ENCODE measurements around the gene LFNG. TPM values are rescaled to one million over a fixed set of nuclear protein-coding genes. Genes with fewer than 3 reads are reported as not detected.

The LFNG gene
- total RNA-seq, 2 donors from 2014 or later = 16.0 to 47.2 TPM

DNA sequence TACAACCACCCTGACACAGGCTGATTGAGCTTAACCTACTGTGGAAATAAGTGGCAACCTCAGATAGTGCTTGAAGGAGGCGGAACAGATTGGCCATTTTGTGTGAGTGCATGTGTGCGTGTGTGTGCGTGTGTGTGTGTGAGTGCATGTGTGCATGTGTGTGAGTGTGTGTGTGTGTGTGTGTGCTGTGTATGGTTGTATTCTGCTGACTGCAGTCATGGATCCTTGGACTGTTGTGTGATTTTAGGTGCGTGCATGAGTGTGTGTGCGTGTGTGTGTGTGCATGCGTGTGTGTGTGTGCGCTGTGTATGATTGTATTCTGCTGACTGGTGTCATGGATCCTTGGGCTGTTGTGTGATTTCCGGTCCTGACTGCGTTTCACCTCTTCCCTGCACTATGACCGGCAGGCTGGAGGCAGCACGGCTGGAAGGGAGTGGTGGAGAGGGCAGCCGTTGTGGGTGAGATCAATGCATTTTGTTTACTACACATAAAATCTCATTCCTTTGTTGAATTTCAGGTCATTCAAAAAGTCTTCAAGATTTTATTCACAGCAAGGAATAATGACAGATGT lies 45.5 kb downstream of the LFNG start:
- 72 to 87% methylated on average over 3 to 11 of the region's 12 CpGs for WGBS, 2 experiments (ENCODE audit: insufficient coverage in 1 of 2, insufficient read length in 1 of 2)
- no peaks in the 10 kb centered on the region for H3K9me3 ChIP-seq (ENCODE audit: control insufficient read depth, low read length)
- TF ChIP-seq, protein P1, sequence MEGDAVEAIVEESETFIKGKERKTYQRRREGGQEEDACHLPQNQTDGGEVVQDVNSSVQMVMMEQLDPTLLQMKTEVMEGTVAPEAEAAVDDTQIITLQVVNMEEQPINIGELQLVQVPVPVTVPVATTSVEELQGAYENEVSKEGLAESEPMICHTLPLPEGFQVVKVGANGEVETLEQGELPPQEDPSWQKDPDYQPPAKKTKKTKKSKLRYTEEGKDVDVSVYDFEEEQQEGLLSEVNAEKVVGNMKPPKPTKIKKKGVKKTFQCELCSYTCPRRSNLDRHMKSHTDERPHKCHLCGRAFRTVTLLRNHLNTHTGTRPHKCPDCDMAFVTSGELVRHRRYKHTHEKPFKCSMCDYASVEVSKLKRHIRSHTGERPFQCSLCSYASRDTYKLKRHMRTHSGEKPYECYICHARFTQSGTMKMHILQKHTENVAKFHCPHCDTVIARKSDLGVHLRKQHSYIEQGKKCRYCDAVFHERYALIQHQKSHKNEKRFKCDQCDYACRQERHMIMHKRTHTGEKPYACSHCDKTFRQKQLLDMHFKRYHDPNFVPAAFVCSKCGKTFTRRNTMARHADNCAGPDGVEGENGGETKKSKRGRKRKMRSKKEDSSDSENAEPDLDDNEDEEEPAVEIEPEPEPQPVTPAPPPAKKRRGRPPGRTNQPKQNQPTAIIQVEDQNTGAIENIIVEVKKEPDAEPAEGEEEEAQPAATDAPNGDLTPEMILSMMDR (conservative IDR thresholded peaks at IDR 0.05) = no peak
- H3K27ac Mint-ChIP-seq = no peak overlapping the region
- no peaks in the 10 kb centered on the region for H3K9me3 Mint-ChIP-seq
- H3K4me1 ChIP-seq (ENCODE audit: control insufficient read depth, insufficient read depth, low read length) = peaks cover 19% of the 10 kb centered on the region
- no peak overlapping the region for H3K4me3 ChIP-seq (ENCODE audit: low read length)
- DNase-seq = no peak
- H3K27me3 ChIP-seq (ENCODE audit: control insufficient read depth, insufficient read depth, low read length, poor library complexity, severe bottlenecking) = no peaks in the 10 kb centered on the region
- peaks cover 7% of the 10 kb centered on the region for H3K36me3 ChIP-seq (ENCODE audit: control insufficient read depth, insufficient read depth, low read length)
- H3K27me3 Mint-ChIP-seq (ENCODE audit: insufficient read depth) = no peaks in the 10 kb centered on the region
- H3K36me3 Mint-ChIP-seq (ENCODE audit: low read depth) = peaks cover 15% of the 10 kb centered on the region
- H3K4me1 Mint-ChIP-seq = peaks cover 14% of the 10 kb centered on the region
- H3K4me3 Mint-ChIP-seq = no peak overlapping the region
- no peak overlapping the region for H3K27ac ChIP-seq (ENCODE audit: low read depth, low read length)
- H3K9ac ChIP-seq (ENCODE audit: extremely low read depth, low read length, poor library complexity, severe bottlenecking) = no peak overlapping the region

DNA sequence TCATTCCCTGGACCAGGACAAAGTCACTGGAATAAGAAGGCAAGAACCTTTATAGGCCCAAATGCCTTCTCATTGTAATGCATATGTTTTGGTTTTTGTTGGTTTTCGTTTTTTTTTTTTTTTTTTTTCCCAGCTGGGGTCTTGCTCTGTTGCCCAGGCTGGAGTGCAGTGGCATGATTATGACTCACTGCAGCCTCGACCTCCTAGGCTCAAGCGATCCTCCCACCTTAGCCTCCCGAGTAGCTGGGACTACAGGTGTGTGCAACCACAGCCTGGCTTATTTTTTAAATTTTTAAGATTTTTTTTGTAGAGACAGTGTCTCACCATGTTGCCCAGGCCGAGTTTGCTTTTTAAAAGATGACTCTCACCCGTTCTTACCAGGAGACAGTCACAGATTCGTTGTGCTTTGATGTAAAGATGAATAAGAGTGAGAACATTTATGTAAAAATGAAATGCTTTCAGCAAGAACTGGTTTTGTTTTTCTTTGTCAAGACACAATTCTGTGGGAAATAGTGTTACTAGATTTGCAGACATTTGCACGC lies 46.8 kb downstream of the LFNG start:
- 84 to 87% methylated on average over 6 to 8 of the region's 8 CpGs for WGBS, 2 experiments (ENCODE audit: insufficient coverage in 1 of 2, insufficient read length in 1 of 2)
- Histone ChIP-seq H3K9me3 (ENCODE audit: control insufficient read depth, low read length) (no peaks in the 10 kb centered on the region), H3K27me3 (ENCODE audit: control insufficient read depth, insufficient read depth, low read length, poor library complexity, severe bottlenecking) (no peaks in the 10 kb centered on the region), H3K9ac (ENCODE audit: extremely low read depth, low read length, poor library complexity, severe bottlenecking) (no peak overlapping the region), H3K36me3 (ENCODE audit: control insufficient read depth, insufficient read depth, low read length) (peaks cover 7% of the 10 kb centered on the region), H3K27ac (ENCODE audit: low read depth, low read length) (peak overlapping the region; percentile 50), H3K4me1 (ENCODE audit: control insufficient read depth, insufficient read depth, low read length) (peaks cover 19% of the 10 kb centered on the region), H3K4me3 (ENCODE audit: low read length) (no peak overlapping the region)
- peaks cover 15% of the 10 kb centered on the region for H3K4me1 Mint-ChIP-seq
- H3K27me3 Mint-ChIP-seq (ENCODE audit: insufficient read depth) = no peaks in the 10 kb centered on the region
- no peak for DNase-seq
- H3K27ac Mint-ChIP-seq = no peak overlapping the region
- TF ChIP-seq, protein P1 (conservative IDR thresholded peaks at IDR 0.05) = no peak
- H3K4me3 Mint-ChIP-seq = no peak overlapping the region
- H3K36me3 Mint-ChIP-seq (ENCODE audit: low read depth) = peaks cover 15% of the 10 kb centered on the region
- H3K9me3 Mint-ChIP-seq = no peaks in the 10 kb centered on the region

DNA sequence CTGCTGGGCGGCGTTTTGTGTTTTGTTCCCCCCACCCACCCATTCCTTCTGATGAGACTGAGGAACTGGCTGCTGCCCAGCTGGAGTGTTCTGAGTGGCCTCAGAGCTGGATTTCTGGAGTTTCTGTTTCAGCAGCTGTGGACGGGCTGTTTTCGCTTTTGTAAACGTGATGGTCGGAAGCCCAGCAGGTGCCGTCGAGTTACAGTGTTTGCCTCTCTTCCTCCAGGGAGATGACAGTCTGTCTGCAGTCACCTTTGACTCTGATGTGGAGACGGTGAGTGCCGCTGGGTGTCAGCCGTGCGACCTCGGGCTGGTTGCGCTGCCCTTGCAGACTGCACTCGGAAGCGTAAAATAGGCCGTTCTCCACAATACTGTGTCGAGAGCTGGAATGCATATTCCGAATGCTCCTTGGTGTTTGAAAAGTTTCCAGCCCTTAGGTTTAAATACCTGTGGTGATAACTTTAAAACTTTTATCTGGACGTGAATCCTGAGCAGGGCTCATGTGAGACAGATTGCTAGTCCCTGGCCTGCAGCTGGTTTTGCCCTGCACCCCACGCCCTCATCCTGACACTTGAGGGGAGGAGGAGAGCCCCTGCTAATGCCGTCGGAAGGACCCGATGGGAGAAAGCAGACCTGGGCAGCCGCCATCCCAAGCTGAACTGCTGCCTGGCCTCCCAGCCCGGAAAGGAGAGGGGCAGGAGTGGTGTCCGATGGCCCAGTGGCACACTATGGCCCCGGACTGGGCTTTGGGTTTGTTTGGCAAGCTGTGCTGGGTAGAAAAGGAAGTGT lies 47.5 kb downstream of the LFNG start:
- H3K27me3 Mint-ChIP-seq (ENCODE audit: insufficient read depth) = no peaks in the 10 kb centered on the region
- TF ChIP-seq, protein P1 (conservative IDR thresholded peaks at IDR 0.05) = no peak
- peaks cover 9% of the 10 kb centered on the region for H3K36me3 ChIP-seq (ENCODE audit: control insufficient read depth, insufficient read depth, low read length)
- no peak overlapping the region for H3K9ac ChIP-seq (ENCODE audit: extremely low read depth, low read length, poor library complexity, severe bottlenecking)
- no peak overlapping the region for H3K27ac Mint-ChIP-seq
- no peak overlapping the region for H3K4me3 ChIP-seq (ENCODE audit: low read length)
- no peaks in the 10 kb centered on the region for H3K27me3 ChIP-seq (ENCODE audit: control insufficient read depth, insufficient read depth, low read length, poor library complexity, severe bottlenecking)
- peak overlapping the region; percentile 50 for H3K27ac ChIP-seq (ENCODE audit: low read depth, low read length)
- peaks cover 22% of the 10 kb centered on the region for H3K4me1 Mint-ChIP-seq
- no peak for DNase-seq
- peaks cover 15% of the 10 kb centered on the region for H3K36me3 Mint-ChIP-seq (ENCODE audit: low read depth)
- H3K4me3 Mint-ChIP-seq = no peak overlapping the region
- H3K9me3 ChIP-seq (ENCODE audit: control insufficient read depth, low read length) = no peaks in the 10 kb centered on the region
- H3K9me3 Mint-ChIP-seq = no peaks in the 10 kb centered on the region
- 61 to 81% methylated on average over 24 to 28 of the region's 28 CpGs for WGBS, 2 experiments (ENCODE audit: insufficient coverage in 1 of 2, insufficient read length in 1 of 2)
- H3K4me1 ChIP-seq (ENCODE audit: control insufficient read depth, insufficient read depth, low read length) = peaks cover 24% of the 10 kb centered on the region

All from endodermal cell (in vitro differentiated cells).